GM19035 (cell line): Measurements from ENCODE around the gene GNAI3.

Experiments
- ATAC-seq: cut with Tn5 transposase; IDR thresholded peaks from one replicate; pipeline ENCODE4 v1.9.1; 2021; ENCODE audit not compliant: unreplicated experiment

GNAI3 gene

DNA sequence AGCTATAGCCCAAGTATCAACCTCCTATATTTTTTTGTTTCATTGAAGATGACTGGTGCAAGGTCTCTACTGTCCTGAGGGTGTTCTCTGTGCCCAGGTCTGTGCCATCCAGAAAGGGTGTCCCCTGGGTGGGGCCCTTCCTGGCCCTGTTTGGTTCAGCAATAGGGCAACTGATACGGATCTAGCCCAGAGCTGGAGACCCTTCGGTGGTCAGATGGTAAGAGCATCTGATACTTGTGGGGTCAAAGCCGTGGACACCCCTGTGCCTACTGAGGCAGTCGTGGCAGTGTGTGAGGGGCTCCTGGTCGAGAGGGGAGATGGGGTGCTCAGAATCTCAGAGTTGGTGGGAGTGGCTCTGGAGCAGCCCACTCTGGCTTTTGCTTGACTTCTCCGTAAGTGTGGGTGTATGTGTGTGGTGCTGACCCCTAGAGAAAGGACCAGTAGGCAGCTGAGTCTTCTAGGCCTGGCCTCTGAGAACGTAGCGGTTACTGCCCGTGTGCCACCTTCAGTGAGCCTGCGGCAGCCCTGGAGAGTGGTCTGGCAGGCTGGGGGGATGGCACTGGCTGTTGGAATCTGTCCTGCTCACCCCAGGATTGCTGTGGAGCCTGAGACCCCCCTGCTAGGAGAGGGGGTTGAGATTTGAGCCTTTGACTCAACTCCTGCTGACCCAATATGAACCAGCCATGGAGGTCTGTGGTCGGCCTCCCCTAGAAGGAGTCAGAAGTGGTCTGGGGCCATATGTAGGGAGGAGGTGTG lies 73.9 kb downstream of the GNAI3 start:
- ATAC-seq, result no peak

DNA sequence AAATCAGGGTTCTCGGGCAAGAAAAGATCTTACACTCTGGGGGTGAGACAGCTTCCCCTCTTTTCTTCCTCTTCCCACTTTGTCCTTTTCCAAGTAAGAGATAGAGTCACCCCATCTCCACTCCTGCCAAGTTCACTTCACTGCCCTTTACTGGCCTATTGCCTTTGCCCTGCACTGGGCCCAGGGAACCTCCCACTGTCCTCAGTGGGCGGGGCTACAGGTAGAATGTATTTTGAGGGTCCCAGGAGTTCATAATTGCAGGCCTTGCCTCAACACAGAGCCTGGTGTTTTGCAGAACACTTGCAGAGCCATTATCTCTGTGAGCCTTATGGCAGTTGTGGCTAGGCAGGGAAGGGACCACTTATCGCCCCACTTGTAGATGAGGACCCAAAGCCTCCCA lies 74.5 kb downstream of the GNAI3 start:
- ATAC-seq, result no peak

DNA sequence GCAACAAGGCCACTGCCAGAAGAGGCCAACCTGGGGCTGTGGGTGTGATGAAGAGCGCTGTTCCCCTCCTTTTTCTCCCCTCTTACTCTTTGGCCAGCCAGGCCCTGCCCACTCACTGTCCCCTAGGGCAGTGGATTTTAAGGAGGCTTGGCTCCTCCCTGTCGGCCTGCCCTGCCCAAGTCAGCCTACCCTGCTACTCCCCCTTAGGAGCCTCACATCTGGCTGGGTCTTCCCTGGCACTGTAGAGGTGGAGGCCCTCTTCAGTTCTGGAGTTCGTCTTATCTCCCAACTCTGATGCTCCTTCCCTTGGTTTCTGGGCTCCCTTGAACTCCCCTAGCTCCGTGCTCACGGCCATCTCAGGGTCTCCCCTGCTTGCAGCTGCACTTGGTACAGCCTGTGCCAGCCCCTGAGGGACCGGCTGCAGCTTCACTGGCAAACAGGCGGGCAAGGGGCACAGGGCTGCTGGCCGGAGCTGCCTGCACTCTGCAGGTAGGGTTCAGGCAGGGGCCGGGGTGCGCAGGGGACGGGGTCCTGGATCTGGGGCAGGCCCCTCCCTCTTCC lies 75.3 kb downstream of the GNAI3 start:
- ATAC-seq, result no peak

DNA sequence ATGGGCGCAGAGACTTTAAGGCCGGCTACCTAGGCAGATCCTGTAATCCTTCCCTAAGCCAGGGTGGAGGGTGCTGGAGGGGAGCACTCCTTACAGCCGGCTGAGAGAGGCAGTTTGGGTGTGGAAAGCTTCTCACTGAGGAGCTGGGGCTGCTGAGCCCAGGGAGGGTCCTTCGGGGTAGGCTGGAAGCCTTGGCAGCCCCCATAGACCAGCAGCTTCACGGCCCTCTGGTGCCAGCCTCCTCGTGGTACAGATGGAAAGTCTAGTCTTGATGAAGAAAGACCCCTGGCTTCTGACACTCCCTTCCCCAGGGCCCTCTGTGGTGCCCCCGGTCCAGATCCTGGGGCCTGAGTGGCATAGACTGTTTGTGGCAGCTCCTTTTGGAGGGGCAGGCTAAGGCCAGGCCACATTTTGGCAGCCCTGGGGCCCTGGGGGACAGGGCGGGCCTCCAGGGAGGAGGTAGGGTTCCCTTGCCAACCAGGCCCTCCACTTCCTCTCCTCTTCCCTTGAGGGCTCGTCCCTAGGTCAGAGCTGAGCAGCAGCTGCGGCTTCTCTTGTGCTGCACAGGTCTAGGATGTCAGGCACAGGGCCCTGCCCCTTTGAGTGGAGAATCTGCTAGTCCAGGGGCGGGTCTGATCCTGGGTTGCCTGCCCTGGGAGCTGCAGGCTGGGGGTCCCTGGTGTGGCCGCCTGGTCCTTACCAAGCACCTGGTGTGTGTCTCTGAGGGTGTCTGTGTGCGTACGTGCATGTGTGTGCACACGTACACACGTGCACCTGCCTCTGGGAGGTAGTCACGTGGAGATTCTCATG lies 76.0 kb downstream of the GNAI3 start:
- ATAC-seq, result no peak

DNA sequence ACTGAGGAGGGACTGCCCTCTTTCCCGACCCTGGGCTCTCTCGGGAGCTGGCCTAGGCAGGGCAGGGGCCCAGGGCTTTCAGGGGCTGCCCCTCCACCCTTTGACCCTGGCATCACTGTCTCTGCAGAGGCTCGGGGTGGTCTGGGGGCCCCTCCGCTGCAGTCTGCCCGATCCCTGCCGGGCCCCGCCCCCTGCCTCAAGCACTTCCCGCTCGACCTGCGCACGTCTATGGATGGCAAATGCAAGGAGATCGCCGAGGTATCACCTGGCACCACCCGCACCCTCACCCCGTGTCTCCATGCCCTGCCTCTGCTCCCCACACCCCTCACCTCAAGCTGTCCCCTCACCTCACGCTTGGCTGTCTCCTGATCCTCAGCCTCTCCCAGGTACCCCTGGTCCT lies 76.8 kb downstream of the GNAI3 start:
- ATAC-seq, result no peak

DNA sequence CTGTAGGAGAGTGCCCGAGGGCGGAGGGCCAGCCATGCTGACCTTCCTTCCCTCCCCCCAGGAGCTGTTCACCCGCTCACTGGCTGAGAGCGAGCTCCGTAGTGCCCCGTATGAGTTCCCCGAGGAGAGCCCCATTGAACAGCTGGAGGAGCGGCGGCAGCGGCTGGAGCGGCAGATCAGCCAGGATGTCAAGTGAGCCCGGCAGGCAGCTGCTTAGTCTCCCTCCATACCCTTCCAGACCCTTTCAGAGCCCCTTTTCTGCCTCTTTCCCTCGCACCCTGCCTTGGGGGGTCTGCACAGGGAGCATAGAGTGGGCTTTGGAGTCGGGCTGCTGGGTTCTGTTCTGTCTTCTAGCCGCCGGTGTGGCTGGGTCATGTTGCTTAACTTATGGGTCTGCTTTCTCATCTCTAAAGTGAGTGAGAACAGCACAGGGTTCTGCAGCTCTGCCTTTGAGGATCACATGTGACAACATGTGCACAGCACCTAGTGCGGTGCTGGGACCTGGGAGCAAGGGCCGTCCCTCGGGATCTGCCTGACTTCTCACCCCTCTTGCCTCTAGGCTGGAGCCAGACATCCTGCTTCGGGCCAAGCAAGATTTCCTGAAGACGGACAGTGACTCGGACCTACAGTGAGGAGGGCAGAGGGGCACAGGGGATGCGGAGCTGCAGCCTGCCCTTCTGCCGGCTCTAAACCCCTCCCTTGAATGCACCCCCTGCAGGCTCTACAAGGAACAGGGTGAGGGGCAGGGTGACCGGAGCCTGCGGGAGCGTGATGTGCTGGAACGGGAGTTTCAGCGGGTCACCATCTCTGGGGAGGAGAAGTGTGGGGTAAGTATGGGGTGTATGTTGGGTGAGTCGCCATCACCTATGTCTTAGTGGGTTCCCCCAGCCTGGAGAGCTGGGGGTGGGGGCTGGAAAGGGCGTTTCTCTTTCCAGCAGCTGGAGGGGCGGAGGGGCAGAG lies 77.5 kb downstream of the GNAI3 start:
- ATAC-seq, result no peak

DNA sequence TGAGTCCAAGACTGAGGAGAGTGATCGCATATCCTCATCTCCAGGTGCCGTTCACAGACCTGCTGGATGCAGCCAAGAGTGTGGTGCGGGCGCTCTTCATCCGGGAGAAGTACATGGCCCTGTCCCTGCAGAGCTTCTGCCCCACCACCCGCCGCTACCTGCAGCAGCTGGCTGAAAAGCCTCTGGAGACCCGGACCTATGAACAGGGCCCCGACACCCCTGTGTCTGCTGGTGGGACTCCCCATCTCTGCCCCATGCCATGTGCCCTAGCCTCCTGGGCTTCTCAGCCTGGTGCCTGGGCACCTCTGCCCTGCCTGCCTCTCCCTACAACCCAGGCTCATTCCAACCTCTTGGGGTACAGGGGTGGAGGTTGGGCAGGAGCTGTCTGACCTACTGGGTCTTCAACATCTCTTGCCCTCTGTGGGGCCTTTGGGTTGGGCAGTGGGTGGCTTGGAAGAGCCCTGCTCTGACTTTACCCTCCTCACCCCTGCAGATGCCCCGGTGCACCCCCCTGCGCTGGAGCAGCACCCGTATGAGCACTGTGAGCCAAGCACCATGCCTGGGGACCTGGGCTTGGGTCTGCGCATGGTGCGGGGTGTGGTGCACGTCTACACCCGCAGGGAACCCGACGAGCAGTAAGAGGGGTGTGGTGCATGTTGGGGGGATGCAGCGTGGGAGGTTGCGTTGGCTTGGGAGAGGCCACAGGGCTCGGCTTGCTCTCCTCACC lies 78.4 kb downstream of the GNAI3 start:
- ATAC-seq, result no peak

DNA sequence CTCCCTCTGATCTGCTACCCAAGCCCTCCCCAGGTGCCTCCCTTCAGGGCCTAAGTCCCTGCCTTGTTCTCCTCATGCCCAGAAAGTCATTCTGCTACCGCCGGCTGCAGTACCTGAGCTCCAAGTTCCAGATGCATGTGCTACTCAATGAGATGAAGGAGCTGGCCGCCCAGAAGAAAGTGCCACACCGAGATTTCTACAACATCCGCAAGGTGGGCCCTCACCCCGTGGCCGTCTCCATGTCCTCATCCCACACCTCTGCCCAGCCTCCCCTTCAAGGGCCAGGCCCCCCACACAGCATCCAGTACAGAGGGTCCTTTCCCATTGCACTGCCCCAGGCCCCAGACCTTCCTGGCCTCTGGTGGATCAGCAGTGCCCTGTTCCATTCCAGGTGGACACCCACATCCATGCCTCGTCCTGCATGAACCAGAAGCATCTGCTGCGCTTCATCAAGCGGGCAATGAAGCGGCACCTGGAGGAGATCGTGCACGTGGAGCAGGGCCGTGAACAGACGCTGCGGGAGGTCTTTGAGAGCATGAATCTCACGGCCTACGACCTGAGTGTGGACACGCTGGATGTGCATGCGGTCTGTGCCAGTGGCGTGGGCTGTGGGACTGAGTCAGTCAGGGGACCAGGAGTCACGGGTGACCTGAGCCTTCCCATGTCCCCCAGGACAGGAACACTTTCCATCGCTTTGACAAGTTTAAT lies 79.4 kb downstream of the GNAI3 start:
- no peak for ATAC-seq

DNA sequence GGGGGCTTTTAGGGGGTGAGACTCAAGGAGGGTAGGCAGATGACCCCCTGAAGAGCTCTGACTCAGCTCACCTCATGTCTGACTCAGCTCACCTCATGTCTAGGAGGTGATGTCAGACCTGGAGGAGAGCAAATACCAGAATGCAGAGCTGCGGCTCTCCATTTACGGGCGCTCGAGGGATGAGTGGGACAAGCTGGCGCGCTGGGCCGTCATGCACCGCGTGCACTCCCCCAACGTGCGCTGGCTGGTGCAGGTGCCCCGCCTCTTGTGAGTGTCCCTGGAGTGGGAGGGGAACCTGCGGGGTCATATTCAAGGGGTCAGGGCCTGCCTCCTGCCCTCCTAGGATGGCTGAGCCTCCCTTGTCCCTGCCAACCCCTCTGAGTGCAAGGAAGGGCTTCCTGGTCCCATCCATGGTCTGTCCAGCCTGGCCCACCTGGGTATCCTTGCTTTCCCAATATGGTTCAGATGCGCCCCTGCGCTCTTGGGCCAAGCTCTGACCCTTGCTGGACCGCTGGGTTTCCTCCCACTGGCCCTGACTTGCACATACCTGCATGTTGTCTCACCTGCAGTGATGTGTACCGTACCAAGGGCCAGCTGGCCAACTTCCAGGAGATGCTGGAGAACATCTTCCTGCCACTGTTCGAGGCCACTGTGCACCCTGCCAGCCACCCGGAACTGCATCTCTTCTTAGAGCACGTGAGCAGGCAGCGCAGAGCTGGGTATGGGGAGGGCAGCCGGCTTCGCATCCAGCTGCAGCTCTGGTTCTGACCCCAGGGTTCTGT lies 80.3 kb downstream of the GNAI3 start:
- ATAC-seq, result no peak

DNA sequence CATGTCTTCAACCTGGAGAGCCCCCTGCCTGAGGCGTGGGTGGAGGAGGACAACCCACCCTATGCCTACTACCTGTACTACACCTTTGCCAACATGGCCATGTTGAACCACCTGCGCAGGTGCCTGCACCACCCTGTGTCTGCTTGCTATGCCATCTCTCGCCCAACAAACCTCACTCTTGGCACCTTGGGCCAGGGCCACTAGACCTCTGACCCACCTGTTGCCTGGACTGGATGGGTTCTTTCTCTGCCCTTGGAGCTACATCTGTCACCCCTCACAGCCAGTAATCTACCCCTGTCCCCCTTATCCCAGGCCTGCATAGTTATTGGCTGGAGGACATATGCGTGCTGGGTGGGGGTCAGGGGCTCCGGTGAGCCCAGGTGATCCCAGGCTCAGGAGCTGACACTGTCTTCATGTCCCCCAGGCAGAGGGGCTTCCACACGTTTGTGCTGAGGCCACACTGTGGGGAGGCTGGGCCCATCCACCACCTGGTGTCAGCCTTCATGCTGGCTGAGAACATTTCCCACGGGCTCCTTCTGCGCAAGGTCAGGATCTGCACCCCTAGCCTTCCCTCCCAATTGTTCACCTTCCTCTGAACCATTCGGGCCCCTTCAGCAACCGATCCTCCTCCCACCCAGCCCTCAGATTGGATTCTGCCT lies 81.1 kb downstream of the GNAI3 start:
- ATAC-seq, result no peak

DNA sequence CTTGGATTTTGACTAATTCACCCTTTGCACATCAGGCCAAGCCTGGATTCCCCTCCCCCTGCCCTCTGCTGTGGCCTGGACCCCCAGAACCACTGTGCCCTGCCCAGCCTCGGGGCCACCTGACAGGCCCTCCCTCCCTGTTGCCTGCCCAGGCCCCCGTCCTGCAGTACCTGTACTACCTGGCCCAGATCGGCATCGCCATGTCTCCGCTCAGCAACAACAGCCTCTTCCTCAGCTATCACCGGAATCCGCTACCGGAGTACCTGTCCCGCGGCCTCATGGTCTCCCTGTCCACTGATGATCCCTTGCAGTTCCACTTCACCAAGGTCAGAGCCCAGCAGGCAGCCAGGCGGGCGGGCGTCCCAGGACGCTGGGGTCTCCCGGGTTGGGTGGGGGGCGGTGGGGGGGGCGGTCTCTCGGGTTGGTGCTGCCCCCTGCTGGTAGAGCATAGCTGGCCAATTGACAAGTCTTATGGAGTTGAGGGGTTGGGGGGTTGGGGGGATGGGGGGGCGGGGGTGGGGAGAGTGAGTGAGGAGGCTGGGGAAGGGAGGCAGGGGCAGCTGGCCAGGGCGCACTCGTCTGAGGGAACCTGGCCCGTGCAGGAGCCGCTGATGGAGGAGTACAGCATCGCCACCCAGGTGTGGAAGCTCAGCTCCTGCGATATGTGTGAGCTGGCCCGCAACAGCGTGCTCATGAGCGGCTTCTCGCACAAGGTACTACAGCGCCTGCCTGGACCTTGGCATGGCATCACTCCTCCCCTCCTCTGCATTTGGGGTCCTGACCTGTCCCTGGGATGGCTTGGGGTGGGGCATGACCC lies 81.9 kb downstream of the GNAI3 start:
- ATAC-seq, result no peak

DNA sequence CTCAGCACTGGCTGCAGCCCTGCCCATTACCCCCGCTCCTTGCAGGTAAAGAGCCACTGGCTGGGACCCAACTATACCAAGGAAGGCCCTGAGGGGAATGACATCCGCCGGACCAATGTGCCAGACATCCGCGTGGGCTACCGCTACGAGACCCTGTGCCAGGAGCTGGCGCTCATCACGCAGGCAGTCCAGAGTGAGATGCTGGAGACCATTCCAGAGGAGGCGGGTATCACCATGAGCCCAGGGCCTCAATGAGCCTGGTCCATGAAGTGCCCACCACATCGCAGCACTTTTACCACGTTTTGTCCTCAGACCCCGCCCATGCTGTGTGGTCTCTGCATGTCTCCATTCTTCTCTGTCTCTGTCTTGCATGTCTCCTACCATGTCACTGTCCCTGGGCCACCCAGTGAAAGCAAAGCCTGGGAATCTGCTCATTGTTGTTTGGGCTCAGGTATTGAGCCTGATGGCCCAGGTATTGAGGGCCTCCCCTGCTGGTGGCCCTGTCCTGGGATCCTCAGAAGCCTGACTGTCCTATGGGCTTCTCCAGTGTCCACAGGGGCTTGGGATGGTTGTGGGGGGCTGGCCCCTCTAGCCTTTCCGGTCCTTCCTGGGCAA lies 82.6 kb downstream of the GNAI3 start:
- ATAC-seq, result no peak

DNA sequence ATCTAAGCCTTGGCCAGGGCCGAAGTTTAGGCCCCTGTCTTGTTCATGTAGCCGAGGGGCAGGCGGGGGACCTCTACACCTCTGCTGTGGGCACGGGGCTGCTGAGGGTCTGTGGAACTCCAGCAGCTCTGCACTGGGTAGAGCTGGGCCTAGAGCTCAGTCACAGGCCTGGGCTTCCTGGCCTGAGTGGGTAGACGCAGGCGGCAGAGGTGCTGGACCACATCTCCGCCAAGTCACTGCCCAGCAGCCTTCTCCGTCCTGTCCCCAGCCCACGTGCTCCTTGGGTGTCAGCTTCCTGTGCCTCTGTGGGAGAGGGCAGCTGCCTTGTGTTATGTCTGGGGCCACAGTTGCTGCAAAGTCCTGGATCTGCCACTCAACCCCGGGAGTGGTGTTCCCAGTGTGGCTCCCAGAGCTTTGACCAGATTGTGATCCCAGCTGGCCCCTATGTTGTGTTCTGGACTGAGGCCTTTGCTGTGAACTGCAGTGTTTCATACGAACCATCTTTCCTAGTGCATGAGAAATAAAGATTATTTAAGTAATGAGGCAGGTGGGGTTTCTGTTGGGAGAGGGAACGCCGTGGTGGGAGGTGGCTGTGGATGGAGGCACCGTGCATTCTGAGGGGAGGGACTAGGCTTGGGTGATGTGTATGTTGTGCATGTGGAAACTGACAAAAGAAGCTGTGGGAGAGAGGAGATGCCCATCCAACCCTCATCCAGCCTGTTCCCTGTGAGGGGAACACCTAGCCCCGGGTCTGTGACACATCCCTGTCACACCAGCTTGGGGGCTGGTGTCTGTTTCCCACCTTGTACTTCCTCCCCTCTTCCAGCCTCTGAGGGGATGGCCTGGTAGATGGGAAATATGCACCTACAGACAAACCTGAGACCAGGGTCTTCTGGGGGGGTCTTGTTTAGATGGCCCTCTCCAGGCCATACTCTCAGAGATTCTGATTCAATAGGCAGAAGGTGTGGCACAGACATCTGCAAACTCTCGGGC lies 83.4 kb downstream of the GNAI3 start:
- ATAC-seq, result no peak

DNA sequence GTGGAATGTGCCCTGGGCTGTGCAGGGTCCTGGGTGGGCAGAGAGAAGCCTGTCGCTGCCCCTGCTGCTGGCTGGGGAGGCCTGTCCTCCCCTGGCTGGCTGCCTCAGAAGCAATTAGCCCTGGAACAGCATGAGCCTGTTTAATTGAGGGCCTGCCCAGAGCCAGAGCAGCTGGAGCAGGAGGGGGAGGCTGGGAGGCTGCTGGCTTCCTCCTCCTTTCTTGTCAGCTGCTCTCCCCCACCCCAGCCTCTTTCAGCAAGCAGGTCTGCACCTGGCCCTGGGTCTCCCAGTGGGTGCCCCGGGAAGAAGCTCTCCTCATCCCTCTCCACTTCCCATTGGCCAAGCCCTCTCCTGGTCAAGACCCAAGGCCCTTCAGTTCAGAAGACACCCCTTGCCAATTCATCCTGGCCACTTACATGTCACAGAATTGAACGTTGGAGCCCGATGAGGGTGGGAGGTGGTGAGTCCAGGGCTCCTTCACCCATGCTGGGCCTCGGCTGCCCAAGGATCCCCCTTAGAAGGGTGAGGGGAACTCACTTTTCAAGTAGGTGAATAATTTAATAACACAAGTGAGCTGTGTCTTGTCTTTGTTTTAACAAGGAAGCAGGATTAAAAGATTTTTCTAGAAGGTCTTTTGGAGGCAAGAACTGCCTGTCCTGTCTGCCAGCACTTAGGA lies 84.4 kb downstream of the GNAI3 start:
- ATAC-seq, result no peak

DNA sequence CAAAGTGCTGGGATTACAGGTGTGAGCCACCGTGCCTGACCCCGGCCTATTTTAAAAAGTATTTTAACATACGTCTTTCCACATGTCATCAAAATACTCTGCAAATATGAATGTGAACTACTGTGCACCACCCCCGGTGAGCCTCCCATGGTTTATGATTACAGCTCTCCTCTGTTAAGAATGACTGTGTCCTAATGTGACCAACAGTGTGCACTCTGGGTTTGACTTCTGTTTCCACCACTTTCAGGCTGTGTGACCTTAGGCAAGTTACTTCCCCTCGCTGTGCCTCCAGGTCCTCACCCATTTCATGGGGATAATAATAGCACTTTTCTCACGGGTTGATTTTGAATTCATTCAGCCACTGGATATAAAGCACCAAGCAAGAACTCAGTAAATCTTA lies 85.9 kb downstream of the GNAI3 start:
- ATAC-seq, result no peak
